HEK293T (cell line): Measurements from ENCODE around the gene KRT6A.

Experiments
- CTBP1 ChIP-seq: fragments of 450-650 bp; IDR thresholded peaks from 2 replicates; pipeline ENCODE4 v1.6.1; 2016; ENCODE audit warnings: borderline replicate concordance
- ELF4 ChIP-seq: fragments of 450-650 bp; IDR thresholded peaks from 2 replicates; pipeline ENCODE4 v1.6.1; 2017; ENCODE audit warnings: antibody characterized with exemption
- SP1 ChIP-seq: fragments of 450-650 bp; IDR thresholded peaks from 2 replicates; pipeline ENCODE4 v1.6.1; 2017
- TF ChIP-seq, protein P1 (sequence below): fragments of 450-650 bp; IDR thresholded peaks from 2 replicates; pipeline ENCODE4 v1.6.1; 2016

DNA sequence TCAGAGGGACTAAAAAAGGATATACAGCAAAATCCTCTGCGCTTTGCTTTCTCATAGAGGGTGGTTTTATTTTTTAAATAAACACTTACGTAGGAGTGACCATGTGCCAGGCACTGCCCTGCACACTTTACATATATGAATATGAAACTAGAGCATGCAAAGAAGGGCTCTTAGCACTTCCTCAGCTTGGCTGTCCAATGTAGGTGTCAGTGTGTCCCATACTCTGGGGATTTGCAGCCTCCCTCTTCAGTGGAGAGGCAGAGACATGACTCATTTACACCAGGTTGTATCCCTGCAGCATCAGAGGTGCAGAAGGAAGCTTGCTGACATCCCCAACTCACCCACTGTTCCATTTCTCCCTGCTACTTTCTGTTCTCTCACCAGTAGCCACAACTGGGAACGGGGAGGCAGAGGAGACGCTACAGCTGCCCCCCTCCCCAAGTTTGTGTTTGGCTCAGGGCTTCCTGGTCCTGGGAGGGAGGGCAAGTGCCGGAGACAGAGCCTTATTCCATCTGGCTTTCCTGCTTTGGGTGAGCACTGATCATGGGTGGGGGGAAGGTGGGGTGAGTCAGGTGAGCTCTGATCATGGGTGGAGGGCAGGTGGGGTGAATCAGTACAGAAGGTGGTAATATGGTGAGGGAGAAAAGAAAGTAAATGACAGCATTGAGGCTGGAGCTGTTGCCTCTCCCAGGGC is 32.0 kb upstream of the KRT6A start:
- TF ChIP-seq SP1 (no peak), CTBP1 (no peak), ELF4 (no peak)
- TF ChIP-seq, protein P1, sequence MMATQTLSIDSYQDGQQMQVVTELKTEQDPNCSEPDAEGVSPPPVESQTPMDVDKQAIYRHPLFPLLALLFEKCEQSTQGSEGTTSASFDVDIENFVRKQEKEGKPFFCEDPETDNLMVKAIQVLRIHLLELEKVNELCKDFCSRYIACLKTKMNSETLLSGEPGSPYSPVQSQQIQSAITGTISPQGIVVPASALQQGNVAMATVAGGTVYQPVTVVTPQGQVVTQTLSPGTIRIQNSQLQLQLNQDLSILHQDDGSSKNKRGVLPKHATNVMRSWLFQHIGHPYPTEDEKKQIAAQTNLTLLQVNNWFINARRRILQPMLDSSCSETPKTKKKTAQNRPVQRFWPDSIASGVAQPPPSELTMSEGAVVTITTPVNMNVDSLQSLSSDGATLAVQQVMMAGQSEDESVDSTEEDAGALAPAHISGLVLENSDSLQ: no peak
